Tibial nerve (tissue), 4 donors: ENCODE measurements around the gene LILRB2.
"Not testable (repeated sequence)": the region's sequence is repeated elsewhere in the genome, so short reads cannot be mapped to it uniquely, and the experiment has no call there.

ENCODE experiments used
- CTCF ChIP-seq, 5 experiments: fragments of 200-600 bp in 3 of 5; fragments of 450-650 bp in 2 of 5; sonication (generic) in 3 of 5; IDR thresholded peaks; one replicate each; pipeline ENCODE4 v1.5.1; 2016 to 2019; ENCODE audit warnings: antibody characterized with exemption in 5 of 5, mild to moderate bottlenecking in 3 of 5, moderate library complexity in 2 of 5
- EP300 ChIP-seq, 2 donors: sonication (generic); formaldehyde crosslinking; IDR thresholded peaks; one replicate each; pipeline ENCODE4 v1.6.1; 2017; ENCODE audit warnings: antibody characterized with exemption in 2 of 2, mild to moderate bottlenecking in 1 of 2

- not testable (repeated sequence) for TF ChIP-seq EP300, CTCF (IDR thresholded peaks at IDR 0.05)
Measured at GRCh38 chr19:54223937-54224281, 57.0 kb downstream of the LILRB2 start.
